Measurements from ENCODE around the gene MLH3. TPM values are rescaled to one million over a fixed set of nuclear protein-coding genes. Genes with fewer than 3 reads are reported as not detected.

MLH3 gene
- total RNA-seq, 2 donors from 2014 or later: 18.2 to 23.7 TPM

GRCh38 chr14:74981462-74981782, 69.8 kb downstream of the MLH3 start:
- H3K27me3 ChIP-seq: no peaks in the 10 kb centered on the region
- WGBS, 2 donors: 81% methylated on average over 9 of the region's 9 CpGs
- no peak overlapping the region for H3K27ac ChIP-seq
- H3K36me3 ChIP-seq (replicated peaks in 1 of 2; ENCODE audit: insufficient read depth in 1 of 2, low read depth in 2 of 2): no peaks in the 10 kb centered on the region
- intact Hi-C loops (cut with DNase I): no loop called here
- no peaks in the 10 kb centered on the region for H3K9me3 ChIP-seq
- TF ChIP-seq POLR2A (IDR thresholded peaks at IDR 0.05) (no peak), CTCF (IDR thresholded peaks at IDR 0.05) (no peak)
- H3K4me3 ChIP-seq: no peak overlapping the region
- ATAC-seq: no peak
- DNase-seq: no peak
- no peaks in the 10 kb centered on the region for H3K4me1 ChIP-seq

GRCh38 chr14:74980731-74981461, 70.4 kb downstream of the MLH3 start:
- Histone ChIP-seq H3K4me3 (no peak overlapping the region), H3K36me3 (replicated peaks in 1 of 2; ENCODE audit: insufficient read depth in 1 of 2, low read depth in 2 of 2) (no peaks in the 10 kb centered on the region), H3K27ac (no peak overlapping the region), H3K9me3 (no peaks in the 10 kb centered on the region), H3K27me3 (no peaks in the 10 kb centered on the region), H3K4me1 (no peaks in the 10 kb centered on the region)
- ATAC-seq (no peak), DNase-seq (no peak)
- intact Hi-C loops (cut with DNase I): no loop called here
- TF ChIP-seq CTCF (IDR thresholded peaks at IDR 0.05) (no peak), POLR2A (IDR thresholded peaks at IDR 0.05) (no peak)
- WGBS, 2 donors: 61 to 72% methylated on average over 15 to 35 of the region's 35 CpGs

GRCh38 chr14:74980398-74980730, 70.9 kb downstream of the MLH3 start:
- no peak for DNase-seq
- Histone ChIP-seq H3K27me3 (no peaks in the 10 kb centered on the region), H3K4me3 (no peak overlapping the region), H3K36me3 (replicated peaks in 1 of 2; ENCODE audit: insufficient read depth in 1 of 2, low read depth in 2 of 2) (no peaks in the 10 kb centered on the region), H3K9me3 (no peaks in the 10 kb centered on the region), H3K4me1 (no peaks in the 10 kb centered on the region), H3K27ac (no peak overlapping the region)
- intact Hi-C loops (cut with DNase I): no loop called here
- 86 to 88% methylated on average over 4 of the region's 4 CpGs for WGBS, 2 donors
- ATAC-seq: no peak
- TF ChIP-seq CTCF (IDR thresholded peaks at IDR 0.05) (no peak), POLR2A (IDR thresholded peaks at IDR 0.05) (no peak)

GRCh38 chr14:74979442-74980397, 71.5 kb downstream of the MLH3 start:
- H3K9me3 ChIP-seq: no peaks in the 10 kb centered on the region
- no peak for ATAC-seq
- 77 to 79% methylated on average over 18 to 23 of the region's 23 CpGs for WGBS, 2 donors
- H3K27me3 ChIP-seq: no peaks in the 10 kb centered on the region
- H3K4me1 ChIP-seq: no peaks in the 10 kb centered on the region
- no peak for DNase-seq
- TF ChIP-seq POLR2A (IDR thresholded peaks at IDR 0.05) (no peak), CTCF (IDR thresholded peaks at IDR 0.05) (no peak)
- no peak overlapping the region for H3K27ac ChIP-seq
- H3K4me3 ChIP-seq: no peak overlapping the region
- no peaks in the 10 kb centered on the region for H3K36me3 ChIP-seq (replicated peaks in 1 of 2; ENCODE audit: insufficient read depth in 1 of 2, low read depth in 2 of 2)
- intact Hi-C loops (cut with DNase I): no loop called here

All from body of pancreas (tissue), 4 donors.